B cell (primary cell): ENCODE data around the gene PLPP3. TPM values are rescaled to one million over a fixed set of nuclear protein-coding genes. Genes with fewer than 3 reads are reported as not detected.

Source experiments
- ATAC-seq: fragments of 200-7000 bp; cut with Tn5 transposase; one replicate; pipeline ENCODE4 v1.10.0; 2021; ENCODE audit warnings: low read depth, mild to moderate bottlenecking, moderate number of reproducible peaks, moderate library complexity
- CTCF ChIA-PET: fragments of 350-600 bp; sonication (Branson Sonifier 250); formaldehyde crosslinking; loops from one replicate; lab custom pipeline; 2021; ENCODE audit warnings: antibody characterized with exemption, inconsistent platforms; lab: Charles Lee
- POLR2A ChIA-PET: fragments of 350-600 bp; sonication (Branson Sonifier 250); formaldehyde crosslinking; loops from one replicate; lab custom pipeline; 2021; ENCODE audit warnings: antibody characterized with exemption; lab: Charles Lee
- DNase-seq: peaks from one replicate; pipeline ENCODE4 v3.0.0; 2013
- H2AFZ ChIP-seq: 2 replicates; pipeline ENCODE4 v1.6.1; 2012; ENCODE audit warnings: mild to moderate bottlenecking, low read depth, low read length; ENCODE audit not compliant: insufficient read depth, poor library complexity, severe bottlenecking
- H3K27ac ChIP-seq, 2 donors: 1 replicate in 1 of 2; 2 replicates in 1 of 2; pipeline ENCODE4 v1.5.1; 2012 to 2013; ENCODE audit warnings: low read length in 2 of 2, mild to moderate bottlenecking in 2 of 2, moderate library complexity in 1 of 2
- H3K27me3 ChIP-seq, 4 experiments: fragments of 200-600 bp in 1 of 4; sonication (generic) in 1 of 4; replicated peaks in 1 of 4; 1 replicate in 2 of 4; 2 replicates in 2 of 4; pipeline versions ENCODE4 v1.6.1 to v1.7.0; 2013 to 2016; ENCODE audit warnings: low read length in 3 of 4, mild to moderate bottlenecking in 2 of 4, mixed read lengths in 1 of 4, moderate library complexity in 1 of 4; ENCODE audit not compliant: insufficient read depth in 4 of 4, control insufficient read depth in 3 of 4; ENCODE audit errors: control extremely low read depth in 1 of 4
- H3K36me3 ChIP-seq, 2 experiments: replicated peaks in 1 of 2; 1 replicate in 1 of 2; 2 replicates in 1 of 2; pipeline versions ENCODE4 v1.6.1 to v1.7.1; 2013; ENCODE audit warnings: low read length in 1 of 2; ENCODE audit not compliant: insufficient read depth in 2 of 2, control insufficient read depth in 1 of 2; ENCODE audit errors: control extremely low read depth in 1 of 2, extremely low read depth in 1 of 2
- H3K4me1 ChIP-seq, 2 donors: fragments of 200-600 bp in 1 of 2; sonication (generic) in 1 of 2; 1 replicate in 1 of 2; 2 replicates in 1 of 2; pipeline versions ENCODE4 v1.5.1 to v1.6.1; 2013 to 2017; ENCODE audit warnings: low read length in 2 of 2; ENCODE audit not compliant: control insufficient read depth in 2 of 2, insufficient read depth in 2 of 2
- H3K4me2 ChIP-seq: replicated peaks from 2 replicates; pipeline ENCODE3; 2012; ENCODE audit warnings: mild to moderate bottlenecking, low read depth, low read length; ENCODE audit not compliant: poor library complexity, severe bottlenecking
- H3K4me3 ChIP-seq, 5 experiments: fragments of 200-600 bp in 1 of 5; sonication (generic) in 1 of 5; 1 replicate in 3 of 5; 2 replicates in 2 of 5; pipeline versions ENCODE4 v1.5.1 to v1.7.0; 2011 to 2016; ENCODE audit warnings: low read length in 4 of 5, mild to moderate bottlenecking in 4 of 5, low read depth in 2 of 5, control low read depth in 1 of 5, moderate library complexity in 1 of 5; ENCODE audit not compliant: insufficient read depth in 1 of 5; ENCODE audit errors: control extremely low read depth in 1 of 5, extremely low read depth in 1 of 5
- H3K79me2 ChIP-seq: fragments of 200-600 bp; sonication (generic); one replicate; pipeline ENCODE4 v1.6.0; 2016; ENCODE audit warnings: low read length; ENCODE audit not compliant: control insufficient read depth, insufficient read depth
- H3K9ac ChIP-seq: fragments of 200-600 bp; sonication (generic); 2 replicates; pipeline ENCODE4 v1.6.1; 2017; ENCODE audit warnings: mild to moderate bottlenecking, low read length, moderate library complexity
- H3K9me3 ChIP-seq, 3 donors: one replicate each; pipeline versions ENCODE4 v1.6.1 to v1.7.1; 2013; ENCODE audit warnings: low read length in 2 of 3; ENCODE audit not compliant: control insufficient read depth in 2 of 3, insufficient read depth in 1 of 3; ENCODE audit errors: control extremely low read depth in 1 of 3
- H4K20me1 ChIP-seq: 2 replicates; pipeline ENCODE4 v1.6.0; 2012; ENCODE audit warnings: mild to moderate bottlenecking, low read length; ENCODE audit not compliant: insufficient read depth, control insufficient read depth, poor library complexity, severe bottlenecking
- H3K27ac Mint-ChIP-seq: one replicate; pipeline ENCODE4 v1.8.0; 2021; ENCODE audit warnings: mixed read lengths
- H3K27me3 Mint-ChIP-seq: one replicate; pipeline ENCODE4 v1.8.0; 2021; ENCODE audit warnings: mixed read lengths
- H3K4me1 Mint-ChIP-seq: one replicate; pipeline ENCODE4 v1.8.0; 2021; ENCODE audit warnings: mixed read lengths
- H3K4me3 Mint-ChIP-seq: one replicate; pipeline ENCODE4 v1.8.0; 2021; ENCODE audit warnings: mixed read lengths
- H3K9me3 Mint-ChIP-seq: one replicate; pipeline ENCODE4 v1.8.0; 2022; ENCODE audit warnings: mixed read lengths; ENCODE audit not compliant: insufficient read depth
- EZH2 ChIP-seq: IDR thresholded peaks from 2 replicates; pipeline ENCODE4 v1.6.1; 2012; ENCODE audit warnings: borderline replicate concordance, low read depth, mild to moderate bottlenecking, moderate library complexity, low read length; ENCODE audit not compliant: insufficient read depth, poor library complexity, severe bottlenecking
- WGBS: methylation state at CpG from one replicate; pipeline ENCODE4 v1.1.5; 2013; ENCODE audit warnings: missing lambda C conversion rate; ENCODE audit not compliant: insufficient coverage; 5-methylcytosine and 5-hydroxymethylcytosine counted together
- intact Hi-C: fragments of 100-400 bp; cut with micrococcal nuclease; formaldehyde crosslinking; loops from one replicate; pipeline ENCODE4 v1.10.0; 2022
- polyA plus RNA-seq: library from polyadenylated mRNA; depleted of rRNA; stranded (reverse); fragments of >200 nt; gene quantifications from 2 replicates; pipeline ENCODE4 v1.2.3, GENCODE V29; 2012
- total RNA-seq, 2 donors: library from RNA; stranded (reverse); fragments of 120-200 nt in 1 of 2; gene quantifications; 1 replicate in 1 of 2; 2 replicates in 1 of 2; pipeline versions ENCODE4 v1.2.3 to v1.2.4, GENCODE V29; 2013 to 2022
- TF ChIP-seq, protein P1 (sequence below): fragments of 200-600 bp; IDR thresholded peaks from one replicate; pipeline ENCODE4 v1.8.0; 2022; ENCODE audit warnings: antibody characterized with exemption, mild to moderate bottlenecking

The PLPP3 gene
- total and polyA plus RNA-seq, 2 donors (not counting 1 experiment from before 2014, with no cell fraction given): 1.8 to 2.9 TPM

DNA sequence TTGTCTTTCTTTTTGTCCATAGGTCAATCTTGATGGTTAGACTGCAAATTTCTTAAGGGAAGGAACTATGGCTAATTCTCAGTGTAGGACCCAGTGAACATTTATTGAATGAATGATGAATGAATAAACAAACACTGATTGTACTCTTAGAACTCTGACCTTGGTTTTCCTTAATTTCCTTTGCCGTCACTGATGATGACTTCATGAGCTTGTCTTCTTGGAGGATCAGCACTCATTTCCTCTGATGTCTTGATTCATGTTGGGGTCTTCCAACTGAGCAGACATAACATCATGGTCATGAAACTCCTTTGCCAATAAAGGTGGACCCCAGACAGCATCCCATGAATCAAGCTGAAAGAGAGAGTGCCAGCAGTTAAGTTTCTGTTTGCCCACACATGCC, 96.3 kb downstream of the PLPP3 start:
- no peak overlapping the region for H2AFZ ChIP-seq
- no peaks in the 10 kb centered on the region for H3K4me1 ChIP-seq
- Mint-ChIP-seq H3K4me1 (no peaks in the 10 kb centered on the region), H3K4me3 (no peak overlapping the region), H3K27me3 (peaks cover 20% of the 10 kb centered on the region), H3K9me3 (peaks cover 2% of the 10 kb centered on the region), H3K27ac (no peak overlapping the region)
- ATAC-seq: no peak
- ChIA-PET CTCF (no interaction called here), POLR2A (no interaction called here)
- H3K4me3 ChIP-seq: no peak overlapping the region
- no peak overlapping the region for H3K4me2 ChIP-seq
- no peaks in the 10 kb centered on the region for H4K20me1 ChIP-seq
- no peak for DNase-seq
- WGBS: 100% methylated on average over 1 of the region's 1 CpG
- H3K9me3 ChIP-seq: peaks cover 0 to 1% (median 0%) of the 10 kb centered on the region in 3 donors
- no peak overlapping the region for H3K27ac ChIP-seq
- no peaks in the 10 kb centered on the region for H3K79me2 ChIP-seq
- no peaks in the 10 kb centered on the region for H3K36me3 ChIP-seq
- H3K9ac ChIP-seq: no peak overlapping the region
- peaks cover 0 to 16% (median 7%) of the 10 kb centered on the region in 4 experiments for H3K27me3 ChIP-seq
- intact Hi-C loops: no loop called here
- TF ChIP-seq, protein P1, sequence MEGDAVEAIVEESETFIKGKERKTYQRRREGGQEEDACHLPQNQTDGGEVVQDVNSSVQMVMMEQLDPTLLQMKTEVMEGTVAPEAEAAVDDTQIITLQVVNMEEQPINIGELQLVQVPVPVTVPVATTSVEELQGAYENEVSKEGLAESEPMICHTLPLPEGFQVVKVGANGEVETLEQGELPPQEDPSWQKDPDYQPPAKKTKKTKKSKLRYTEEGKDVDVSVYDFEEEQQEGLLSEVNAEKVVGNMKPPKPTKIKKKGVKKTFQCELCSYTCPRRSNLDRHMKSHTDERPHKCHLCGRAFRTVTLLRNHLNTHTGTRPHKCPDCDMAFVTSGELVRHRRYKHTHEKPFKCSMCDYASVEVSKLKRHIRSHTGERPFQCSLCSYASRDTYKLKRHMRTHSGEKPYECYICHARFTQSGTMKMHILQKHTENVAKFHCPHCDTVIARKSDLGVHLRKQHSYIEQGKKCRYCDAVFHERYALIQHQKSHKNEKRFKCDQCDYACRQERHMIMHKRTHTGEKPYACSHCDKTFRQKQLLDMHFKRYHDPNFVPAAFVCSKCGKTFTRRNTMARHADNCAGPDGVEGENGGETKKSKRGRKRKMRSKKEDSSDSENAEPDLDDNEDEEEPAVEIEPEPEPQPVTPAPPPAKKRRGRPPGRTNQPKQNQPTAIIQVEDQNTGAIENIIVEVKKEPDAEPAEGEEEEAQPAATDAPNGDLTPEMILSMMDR: no peak
- TF ChIP-seq EZH2: no peak

DNA sequence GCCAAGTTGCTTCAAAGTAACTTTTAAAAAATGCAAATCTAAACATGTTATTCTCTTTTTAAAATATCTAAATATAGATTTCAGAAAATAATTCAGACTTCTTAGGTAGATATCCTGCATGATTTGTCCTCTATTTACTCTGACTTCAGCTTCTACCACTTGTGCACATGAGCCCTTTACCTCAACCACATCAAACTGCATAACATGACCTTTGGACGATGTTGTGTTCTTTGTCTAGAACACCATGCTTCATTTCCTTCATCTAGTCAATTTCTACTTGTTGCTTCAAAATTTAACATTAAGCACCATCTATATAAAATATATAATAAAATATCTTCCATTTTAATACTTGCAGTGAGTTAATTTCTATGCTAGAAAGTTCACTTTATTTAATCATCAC, 96.9 kb downstream of the PLPP3 start:
- Histone ChIP-seq H3K4me3 (no peak overlapping the region), H2AFZ (no peak overlapping the region), H3K9ac (no peak overlapping the region), H3K36me3 (no peaks in the 10 kb centered on the region), H3K9me3 (peaks cover 0 to 1% (median 0%) of the 10 kb centered on the region in 3 donors), H3K27me3 (peaks cover 0 to 19% (median 9%) of the 10 kb centered on the region in 4 experiments), H3K4me1 (peaks cover 0 to 3% of the 10 kb centered on the region in 2 donors), H4K20me1 (no peaks in the 10 kb centered on the region), H3K27ac (no peak overlapping the region), H3K79me2 (no peaks in the 10 kb centered on the region), H3K4me2 (no peak overlapping the region)
- H3K9me3 Mint-ChIP-seq: peaks cover 2% of the 10 kb centered on the region
- intact Hi-C loops: no loop called here
- no peak overlapping the region for H3K27ac Mint-ChIP-seq
- DNase-seq (no peak), ATAC-seq (no peak)
- H3K4me3 Mint-ChIP-seq: no peak overlapping the region
- peaks cover 20% of the 10 kb centered on the region for H3K27me3 Mint-ChIP-seq
- H3K4me1 Mint-ChIP-seq: peaks cover 2% of the 10 kb centered on the region
- ChIA-PET CTCF (no interaction called here), POLR2A (no interaction called here)
- no CpG with 5 or more reads among the region's 1 CpG for WGBS
- TF ChIP-seq, protein P1: no peak
- no peak for TF ChIP-seq EZH2
